Natural killer cell treated with Interleukin-12 subunit alpha and Interleukin-12 subunit beta and Interleukin-15 and Interleukin-18, amount 100 ng/mL, for 72 hours (primary cell): ENCODE data around the gene PRKAG3. TPM values are rescaled to one million over a fixed set of nuclear protein-coding genes. Genes with fewer than 3 reads are reported as not detected.
"Not testable (repeated sequence)": the region's sequence is repeated elsewhere in the genome, so short reads cannot be mapped to it uniquely, and the experiment has no call there.

Source experiments
- ATAC-seq, 2 donors: fragments of 150-1000 bp; cut with Tn5 transposase in 1 of 2; sonication (Bioruptor Pico), chemical (Tn5 transposase) in 1 of 2; 2 replicates each; pipeline ENCODE4 v1.10.0; 2021
- DNase-seq: peaks from one replicate; pipeline ENCODE4 v3.0.0; 2022; ENCODE audit warnings: low spot score
- H3K27ac Mint-ChIP-seq, 2 donors: 1 replicate in 1 of 2; 2 replicates in 1 of 2; pipeline ENCODE4 v1.8.0; 2022; ENCODE audit warnings: mixed read lengths in 2 of 2, mild to moderate bottlenecking in 1 of 2, moderate library complexity in 1 of 2
- H3K27me3 Mint-ChIP-seq, 2 donors: 1 replicate in 1 of 2; 2 replicates in 1 of 2; pipeline ENCODE4 v1.8.0; 2022; ENCODE audit warnings: mixed read lengths in 2 of 2
- H3K36me3 Mint-ChIP-seq: one replicate; pipeline ENCODE4 v1.8.0; 2022; ENCODE audit warnings: mixed read lengths
- H3K4me1 Mint-ChIP-seq, 2 donors: 1 replicate in 1 of 2; 2 replicates in 1 of 2; pipeline ENCODE4 v1.8.0; 2022; ENCODE audit warnings: low read depth in 2 of 2, mixed read lengths in 2 of 2, mild to moderate bottlenecking in 1 of 2
- H3K4me3 Mint-ChIP-seq: one replicate; pipeline ENCODE4 v1.8.0; 2022; ENCODE audit warnings: mixed read lengths
- H3K9me3 Mint-ChIP-seq: 2 replicates; pipeline ENCODE4 v1.8.0; 2022; ENCODE audit warnings: mixed read lengths
- total RNA-seq, 2 donors: library from RNA; stranded (reverse); gene quantifications; one replicate each; pipeline ENCODE4 v1.2.3, GENCODE V29; 2022

Gene PRKAG3
- total RNA-seq, 2 donors from 2014 or later: not detected

- Mint-ChIP-seq H3K9me3 (no peaks in the 10 kb centered on the region), H3K36me3 (peaks cover 6% of the 10 kb centered on the region), H3K27me3 (peaks cover 31 to 49% of the 10 kb centered on the region in 2 donors), H3K4me1 (no peaks in the 10 kb centered on the region), H3K27ac (no peak overlapping the region), H3K4me3 (no peak overlapping the region)
- DNase-seq (no peak), ATAC-seq (no peak)
Observed at GRCh38 chr2:218786133-218786532, 45.5 kb downstream of the PRKAG3 start.

- Mint-ChIP-seq H3K27ac (no peak overlapping the region), H3K9me3 (no peaks in the 10 kb centered on the region), H3K36me3 (peaks cover 6% of the 10 kb centered on the region), H3K4me1 (peaks cover 0 to 2% of the 10 kb centered on the region in 2 donors), H3K27me3 (peaks cover 32 to 55% of the 10 kb centered on the region in 2 donors), H3K4me3 (no peak overlapping the region)
- ATAC-seq (no peak), DNase-seq (no peak)
Observed at GRCh38 chr2:218785103-218785502, 46.5 kb downstream of the PRKAG3 start.

- peak in 1 of 2 donors; percentile 56 for ATAC-seq
- no peak overlapping the region for H3K4me3 Mint-ChIP-seq
- peaks cover 10% of the 10 kb centered on the region for H3K36me3 Mint-ChIP-seq
- H3K27me3 Mint-ChIP-seq: peaks cover 36 to 59% of the 10 kb centered on the region in 2 donors
- no peak for DNase-seq
- no peaks in the 10 kb centered on the region for H3K9me3 Mint-ChIP-seq
- H3K4me1 Mint-ChIP-seq: peaks cover 0 to 4% of the 10 kb centered on the region in 2 donors
- no peak overlapping the region for H3K27ac Mint-ChIP-seq
Observed at GRCh38 chr2:218783688-218784087, 47.9 kb downstream of the PRKAG3 start.

- peaks cover 12% of the 10 kb centered on the region for H3K36me3 Mint-ChIP-seq
- no peak overlapping the region for H3K4me3 Mint-ChIP-seq
- no peak for DNase-seq
- peaks cover 39 to 60% of the 10 kb centered on the region in 2 donors for H3K27me3 Mint-ChIP-seq
- no peak for ATAC-seq
- no peak overlapping the region for H3K27ac Mint-ChIP-seq
- no peaks in the 10 kb centered on the region for H3K9me3 Mint-ChIP-seq
- peaks cover 0 to 4% of the 10 kb centered on the region in 2 donors for H3K4me1 Mint-ChIP-seq
Observed at GRCh38 chr2:218782528-218782844, 49.1 kb downstream of the PRKAG3 start.

- Mint-ChIP-seq H3K36me3 (peaks cover 17% of the 10 kb centered on the region), H3K4me1 (peaks cover 0 to 4% of the 10 kb centered on the region in 2 donors), H3K4me3 (no peak within 1 kb of the TSS), H3K27me3 (peaks cover 38 to 60% of the 10 kb centered on the region in 2 donors), H3K27ac (no peak within 1 kb of the TSS), H3K9me3 (peaks cover 4% of the 10 kb centered on the region)
- ATAC-seq (peak in 1 of 2 donors; percentile 53), DNase-seq (no peak)
Observed at GRCh38 chr2:218781691-218782527, 49.7 kb downstream of the PRKAG3 start, which contains the start of gene CYP27A1. Gene CYP27A1, plus strand, starts transcription at chr2:218782147. Its CDS starts 36 bp downstream, at chr2:218782183.

GRCh38 chr2:218780851-218781690 lies 50.5 kb downstream of the PRKAG3 start:
- Mint-ChIP-seq H3K36me3 (peaks cover 22% of the 10 kb centered on the region), H3K4me1 (peaks cover 0 to 4% of the 10 kb centered on the region in 2 donors), H3K4me3 (no peak overlapping the region), H3K27ac (no peak overlapping the region), H3K27me3 (peaks cover 41 to 60% of the 10 kb centered on the region in 2 donors), H3K9me3 (peaks cover 6% of the 10 kb centered on the region)
- DNase-seq (no peak), ATAC-seq (no peak)

GRCh38 chr2:218780046-218780445 lies 51.6 kb downstream of the PRKAG3 start:
- DNase-seq: no peak
- Mint-ChIP-seq H3K27ac (no peak overlapping the region), H3K4me1 (peaks cover 0 to 4% of the 10 kb centered on the region in 2 donors), H3K27me3 (peaks cover 38 to 53% of the 10 kb centered on the region in 2 donors), H3K4me3 (no peak overlapping the region), H3K36me3 (peaks cover 25% of the 10 kb centered on the region), H3K9me3 (peaks cover 8% of the 10 kb centered on the region)
- no peak for ATAC-seq

GRCh38 chr2:218777276-218777990 lies 54.2 kb downstream of the PRKAG3 start:
- no peak for DNase-seq
- H3K4me1 Mint-ChIP-seq: peaks cover 0 to 4% of the 10 kb centered on the region in 2 donors
- ATAC-seq: no peak
- H3K9me3 Mint-ChIP-seq: peaks cover 8% of the 10 kb centered on the region
- no peak overlapping the region for H3K27ac Mint-ChIP-seq
- no peak overlapping the region for H3K4me3 Mint-ChIP-seq
- H3K27me3 Mint-ChIP-seq: peaks cover 28 to 30% of the 10 kb centered on the region in 2 donors
- H3K36me3 Mint-ChIP-seq: peaks cover 22% of the 10 kb centered on the region

GRCh38 chr2:218776488-218776887 lies 55.1 kb downstream of the PRKAG3 start:
- no peak overlapping the region for H3K4me3 Mint-ChIP-seq
- H3K27ac Mint-ChIP-seq: no peak overlapping the region
- peaks cover 0 to 4% of the 10 kb centered on the region in 2 donors for H3K4me1 Mint-ChIP-seq
- peaks cover 19% of the 10 kb centered on the region for H3K36me3 Mint-ChIP-seq
- peaks cover 25% of the 10 kb centered on the region in 2 donors for H3K27me3 Mint-ChIP-seq
- ATAC-seq: no peak
- DNase-seq: no peak
- peaks cover 8% of the 10 kb centered on the region for H3K9me3 Mint-ChIP-seq

- H3K4me3 Mint-ChIP-seq: no peak overlapping the region
- no peak overlapping the region for H3K27ac Mint-ChIP-seq
- H3K4me1 Mint-ChIP-seq: no peaks in the 10 kb centered on the region
- H3K36me3 Mint-ChIP-seq: peaks cover 21% of the 10 kb centered on the region
- H3K9me3 Mint-ChIP-seq: peaks cover 8% of the 10 kb centered on the region
- DNase-seq: no peak
- peaks cover 3 to 11% of the 10 kb centered on the region in 2 donors for H3K27me3 Mint-ChIP-seq
- ATAC-seq: no peak
Observed at GRCh38 chr2:218773881-218774280, 57.7 kb downstream of the PRKAG3 start.

- DNase-seq, H3K4me3 Mint-ChIP-seq, ATAC-seq, H3K9me3 Mint-ChIP-seq, H3K27ac Mint-ChIP-seq, H3K4me1 Mint-ChIP-seq, H3K27me3 Mint-ChIP-seq: not testable (repeated sequence)
- peaks cover 19% of the 10 kb centered on the region for H3K36me3 Mint-ChIP-seq
Observed at GRCh38 chr2:218772759-218773158, 58.8 kb downstream of the PRKAG3 start.
